ENCODE measurements around the gene ARMC9. TPM values are rescaled to one million over a fixed set of nuclear protein-coding genes. Genes with fewer than 3 reads are reported as not detected.

ARMC9 gene
- total RNA-seq, 2 experiments from 2014 or later = 2.3 to 2.5 TPM

GRCh38 chr2:231411237-231411636 lies 212.8 kb downstream of the ARMC9 start:
- H3K27ac Mint-ChIP-seq = no peak overlapping the region
- no peak for ATAC-seq
- ChIA-PET CTCF (interaction anchor here (0.8 to 3.5 kb wide), 15 partner anchors 12 to 309 kb away, joined by 3 to 19 read pairs (median 4); no protein-coding TSS in a partner anchor), POLR2A (interaction anchor here (0.6 kb wide), 1 partner anchor 41 kb away, joined by 3 read pairs; no protein-coding TSS in a partner anchor)
- peaks cover 6% of the 10 kb centered on the region for H3K9me3 Mint-ChIP-seq (ENCODE audit: low read depth)
- H3K27me3 Mint-ChIP-seq = peaks cover 30% of the 10 kb centered on the region
- peak overlapping the region; percentile 25 for H3K4me3 Mint-ChIP-seq
- peaks cover 5% of the 10 kb centered on the region for H3K36me3 Mint-ChIP-seq (ENCODE audit: low read depth)
- intact Hi-C loops (cut with DNase I, micrococcal nuclease) = loop anchor here (5.0 to 10.0 kb wide), 2 partner anchors 114 to 566 kb away; no protein-coding TSS in a partner anchor
- no peak for DNase-seq
- peaks cover 11% of the 10 kb centered on the region for H3K4me1 Mint-ChIP-seq

- H3K4me3 Mint-ChIP-seq = peak overlapping the region; percentile 25
- ChIA-PET POLR2A (no interaction called here), CTCF (interaction anchor here (0.8 to 3.5 kb wide), 17 partner anchors 11 to 310 kb away, joined by 3 to 19 read pairs (median 4); no protein-coding TSS in a partner anchor)
- ATAC-seq (peak; percentile 99), DNase-seq (peak; percentile 86)
- intact Hi-C loops (cut with DNase I, micrococcal nuclease) = loop anchor here (1.0 to 10.0 kb wide), 5 partner anchors 115 to 567 kb away; no protein-coding TSS in a partner anchor
- H3K4me1 Mint-ChIP-seq = peaks cover 6% of the 10 kb centered on the region
- H3K27me3 Mint-ChIP-seq = peaks cover 30% of the 10 kb centered on the region
- H3K36me3 Mint-ChIP-seq (ENCODE audit: low read depth) = peaks cover 5% of the 10 kb centered on the region
- H3K9me3 Mint-ChIP-seq (ENCODE audit: low read depth) = peaks cover 6% of the 10 kb centered on the region
- H3K27ac Mint-ChIP-seq = no peak overlapping the region
Measured at GRCh38 chr2:231411831-231412617, 213.6 kb downstream of the ARMC9 start.

GRCh38 chr2:231412618-231412963 lies 214.2 kb downstream of the ARMC9 start:
- no peak overlapping the region for H3K27ac Mint-ChIP-seq
- intact Hi-C loops (cut with DNase I, micrococcal nuclease) = loop anchor here (1.0 to 10.0 kb wide), 5 partner anchors 115 to 568 kb away; no protein-coding TSS in a partner anchor
- ChIA-PET POLR2A (no interaction called here), CTCF (interaction anchor here (0.8 to 3.5 kb wide), 13 partner anchors 11 to 309 kb away, joined by 3 to 19 read pairs (median 5); partner anchors contain the start of gene B3GNT7)
- peak overlapping the region; percentile 19 for H3K4me3 Mint-ChIP-seq
- H3K36me3 Mint-ChIP-seq (ENCODE audit: low read depth) = peaks cover 5% of the 10 kb centered on the region
- DNase-seq = no peak
- H3K27me3 Mint-ChIP-seq = peaks cover 30% of the 10 kb centered on the region
- H3K9me3 Mint-ChIP-seq (ENCODE audit: low read depth) = peaks cover 6% of the 10 kb centered on the region
- H3K4me1 Mint-ChIP-seq = peaks cover 6% of the 10 kb centered on the region
- no peak for ATAC-seq

DNA sequence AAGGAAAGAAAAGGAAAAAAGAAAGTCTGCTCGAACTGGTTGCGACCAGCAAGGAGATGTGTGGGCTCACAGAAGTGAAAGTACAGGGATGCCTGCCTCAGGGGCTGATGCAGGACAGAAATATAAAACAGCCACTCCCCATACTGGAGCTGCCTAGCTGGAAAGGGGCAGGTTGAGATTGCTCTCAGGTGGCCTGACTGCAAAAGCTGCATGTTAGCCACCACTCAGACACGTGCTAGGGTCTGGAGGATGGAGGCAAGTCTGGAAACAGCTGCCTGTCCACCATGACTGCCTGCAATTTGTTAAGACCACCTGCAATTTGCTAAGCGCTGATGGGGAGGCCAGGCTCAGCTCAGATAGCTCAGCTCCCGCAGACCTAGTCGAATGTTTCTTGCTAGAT lies 215.0 kb downstream of the ARMC9 start:
- Mint-ChIP-seq H3K4me3 (no peak overlapping the region), H3K36me3 (ENCODE audit: low read depth) (peaks cover 5% of the 10 kb centered on the region), H3K4me1 (peaks cover 6% of the 10 kb centered on the region), H3K27ac (no peak overlapping the region), H3K9me3 (ENCODE audit: low read depth) (peaks cover 6% of the 10 kb centered on the region), H3K27me3 (peaks cover 30% of the 10 kb centered on the region)
- CTCF ChIA-PET = interaction anchor here (0.9 to 3.5 kb wide), 6 partner anchors 12 to 310 kb away, joined by 3 to 19 read pairs (median 9); partner anchors contain the start of gene B3GNT7
- POLR2A ChIA-PET = interaction anchor here (0.7 kb wide), 1 partner anchor 41 kb away, joined by 3 read pairs; no protein-coding TSS in a partner anchor
- no peak for ATAC-seq
- intact Hi-C loops (cut with DNase I, micrococcal nuclease) = loop anchor here (5.0 to 10.0 kb wide), 2 partner anchors 116 to 569 kb away; no protein-coding TSS in a partner anchor
- DNase-seq = no peak

DNA sequence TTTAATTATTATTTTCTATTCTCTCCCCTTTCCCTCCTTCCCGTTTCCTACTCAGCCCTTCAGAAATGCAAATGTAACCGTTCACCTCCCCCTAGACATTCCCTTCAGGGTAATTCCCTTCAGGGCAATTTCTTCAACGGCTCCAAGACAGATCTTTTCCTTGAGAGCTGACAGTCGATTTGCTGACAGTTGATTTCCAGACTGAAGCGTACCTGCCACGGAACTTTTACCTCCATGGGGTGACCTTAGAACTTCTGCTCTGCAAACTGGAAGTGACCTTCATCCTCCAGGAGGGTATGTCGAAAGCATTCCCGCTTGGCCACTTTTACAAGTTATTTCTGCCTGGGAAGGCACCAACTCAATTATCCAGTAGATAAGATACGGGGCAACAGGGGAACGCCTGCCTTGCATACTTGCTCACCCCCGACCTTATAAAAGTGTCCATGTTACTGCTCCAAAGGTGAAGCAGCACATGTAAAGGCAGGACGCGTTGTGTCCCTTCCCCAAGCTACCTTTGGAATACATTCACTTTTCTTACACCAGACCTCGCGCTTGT lies 215.6 kb downstream of the ARMC9 start:
- H3K27ac Mint-ChIP-seq = no peak overlapping the region
- DNase-seq = no peak
- ChIA-PET POLR2A (interaction anchor here (0.7 kb wide), 1 partner anchor 41 kb away, joined by 3 read pairs; no protein-coding TSS in a partner anchor), CTCF (interaction anchor here (0.9 to 3.5 kb wide), 5 partner anchors 12 to 310 kb away, joined by 4 to 19 read pairs (median 13); partner anchors contain the start of gene B3GNT7)
- intact Hi-C loops (cut with DNase I, micrococcal nuclease) = loop anchor here (5.0 to 10.0 kb wide), 2 partner anchors 117 to 569 kb away; no protein-coding TSS in a partner anchor
- peaks cover 6% of the 10 kb centered on the region for H3K4me1 Mint-ChIP-seq
- H3K4me3 Mint-ChIP-seq = no peak overlapping the region
- H3K36me3 Mint-ChIP-seq (ENCODE audit: low read depth) = peaks cover 5% of the 10 kb centered on the region
- ATAC-seq = no peak
- H3K9me3 Mint-ChIP-seq (ENCODE audit: low read depth) = peaks cover 6% of the 10 kb centered on the region
- H3K27me3 Mint-ChIP-seq = peaks cover 28% of the 10 kb centered on the region

DNA sequence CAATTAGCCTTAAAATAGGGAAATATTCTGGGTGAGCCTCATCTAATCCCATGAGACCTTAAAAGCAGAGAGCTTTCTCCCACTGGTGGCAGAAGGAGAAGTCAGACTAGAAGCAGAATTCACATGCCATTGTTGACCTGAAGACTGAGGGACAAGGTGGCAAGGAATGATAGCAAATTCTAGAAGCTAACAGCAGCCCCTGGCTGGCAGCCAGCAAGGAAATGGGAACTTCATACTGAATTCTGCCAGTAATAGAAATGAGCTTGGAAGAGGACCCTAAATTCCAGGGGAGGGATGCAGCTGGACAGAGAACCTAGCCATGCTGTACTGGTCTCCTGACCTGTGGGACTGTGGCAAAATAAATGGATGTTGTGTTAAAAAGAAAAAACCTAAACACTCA lies 216.6 kb downstream of the ARMC9 start:
- POLR2A ChIA-PET = no interaction called here
- CTCF ChIA-PET = interaction anchor here (1.2 to 1.7 kb wide), 2 partner anchors 9 to 188 kb away, joined by 3 to 5 read pairs; no protein-coding TSS in a partner anchor
- no peak overlapping the region for H3K4me3 Mint-ChIP-seq
- intact Hi-C loops (cut with DNase I, micrococcal nuclease) = loop anchor here in 1 of 2 experiments (10.0 kb wide), 1 partner anchor 570 kb away; no protein-coding TSS in a partner anchor
- peaks cover 5% of the 10 kb centered on the region for H3K36me3 Mint-ChIP-seq (ENCODE audit: low read depth)
- no peak for DNase-seq
- no peak overlapping the region for H3K27ac Mint-ChIP-seq
- peaks cover 28% of the 10 kb centered on the region for H3K27me3 Mint-ChIP-seq
- H3K9me3 Mint-ChIP-seq (ENCODE audit: low read depth) = peaks cover 6% of the 10 kb centered on the region
- H3K4me1 Mint-ChIP-seq = peaks cover 6% of the 10 kb centered on the region
- no peak for ATAC-seq

GRCh38 chr2:231418820-231419640 lies 220.6 kb downstream of the ARMC9 start:
- DNase-seq = no peak
- ChIA-PET POLR2A (no interaction called here), CTCF (interaction anchor here (1.1 kb wide), 1 partner anchor 65 kb away, joined by 3 read pairs; no protein-coding TSS in a partner anchor)
- Mint-ChIP-seq H3K4me1 (no peaks in the 10 kb centered on the region), H3K27ac (no peak overlapping the region), H3K27me3 (peaks cover 12% of the 10 kb centered on the region), H3K36me3 (ENCODE audit: low read depth) (no peaks in the 10 kb centered on the region), H3K9me3 (ENCODE audit: low read depth) (no peaks in the 10 kb centered on the region), H3K4me3 (no peak overlapping the region)
- intact Hi-C loops (cut with DNase I, micrococcal nuclease) = loop anchor here in 1 of 2 experiments (10.0 kb wide), 1 partner anchor 574 kb away; no protein-coding TSS in a partner anchor
- ATAC-seq = no peak

GRCh38 chr2:231421051-231421580 lies 222.7 kb downstream of the ARMC9 start:
- Mint-ChIP-seq H3K27ac (no peak overlapping the region), H3K9me3 (ENCODE audit: low read depth) (no peaks in the 10 kb centered on the region), H3K4me3 (no peak overlapping the region), H3K36me3 (ENCODE audit: low read depth) (no peaks in the 10 kb centered on the region), H3K4me1 (peaks cover 11% of the 10 kb centered on the region), H3K27me3 (no peaks in the 10 kb centered on the region)
- POLR2A ChIA-PET = interaction anchor here (0.6 kb wide), 1 partner anchor 31 kb away, joined by 6 read pairs; no protein-coding TSS in a partner anchor
- ATAC-seq (no peak), DNase-seq (no peak)
- CTCF ChIA-PET = no interaction called here
- intact Hi-C loops (cut with DNase I, micrococcal nuclease) = no loop called here

DNA sequence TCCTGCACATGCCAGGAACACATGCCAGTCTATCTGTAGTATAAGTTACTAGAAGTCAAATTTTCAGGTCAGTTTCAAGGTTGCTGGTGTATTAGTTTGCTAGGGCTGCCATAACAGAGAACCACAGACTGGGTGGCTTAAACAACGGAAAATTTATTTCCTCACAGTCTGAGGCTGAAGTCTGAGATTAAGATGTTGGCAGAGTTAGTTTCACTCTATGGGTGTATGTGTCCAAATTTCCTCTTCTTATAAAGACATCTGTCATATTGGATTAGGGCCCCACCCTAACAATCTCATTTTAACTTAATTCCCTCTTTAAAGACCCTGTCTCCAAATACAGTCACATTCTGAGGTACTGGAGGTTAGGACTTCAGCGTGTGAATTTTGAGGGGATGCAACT lies 223.6 kb downstream of the ARMC9 start:
- Mint-ChIP-seq H3K27ac (no peak overlapping the region), H3K4me1 (peaks cover 20% of the 10 kb centered on the region), H3K36me3 (ENCODE audit: low read depth) (no peaks in the 10 kb centered on the region), H3K27me3 (no peaks in the 10 kb centered on the region), H3K9me3 (ENCODE audit: low read depth) (no peaks in the 10 kb centered on the region), H3K4me3 (no peak overlapping the region)
- ATAC-seq = no peak
- POLR2A ChIA-PET = no interaction called here
- CTCF ChIA-PET = interaction anchor here (0.7 to 1.0 kb wide), 2 partner anchors 17 to 526 kb away, joined by 3 read pairs; no protein-coding TSS in a partner anchor
- intact Hi-C loops (cut with DNase I, micrococcal nuclease) = no loop called here
- DNase-seq = no peak

DNA sequence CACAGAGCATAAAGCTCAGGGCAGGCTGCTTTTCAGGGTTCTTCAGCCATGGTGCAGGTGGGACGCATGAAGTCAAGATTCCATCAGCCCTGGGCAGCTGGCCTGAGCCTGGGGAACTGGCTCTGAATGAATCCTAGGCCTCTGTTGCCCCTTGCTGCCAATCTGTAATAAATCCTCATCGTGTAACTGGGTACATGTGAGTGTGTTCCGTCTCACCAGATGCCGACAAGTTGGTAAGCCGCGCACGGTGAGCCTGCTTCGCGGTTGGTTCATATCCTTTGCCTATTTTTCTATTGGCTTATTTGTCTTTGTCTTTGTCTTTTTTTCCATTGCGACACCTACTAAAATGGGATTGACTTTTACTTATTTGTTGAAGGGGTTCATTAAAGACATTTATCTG lies 224.7 kb downstream of the ARMC9 start:
- Mint-ChIP-seq H3K27me3 (no peaks in the 10 kb centered on the region), H3K36me3 (ENCODE audit: low read depth) (no peaks in the 10 kb centered on the region), H3K27ac (no peak overlapping the region), H3K4me3 (no peak overlapping the region), H3K4me1 (peaks cover 21% of the 10 kb centered on the region), H3K9me3 (ENCODE audit: low read depth) (no peaks in the 10 kb centered on the region)
- intact Hi-C loops (cut with DNase I, micrococcal nuclease) = no loop called here
- POLR2A ChIA-PET = no interaction called here
- DNase-seq (no peak), ATAC-seq (no peak)
- CTCF ChIA-PET = interaction anchor here (1.0 to 1.9 kb wide), 2 partner anchors 12 to 18 kb away, joined by 3 to 8 read pairs; no protein-coding TSS in a partner anchor

Measured in activated CD4-positive, alpha-beta T cell treated with anti-CD3 and anti-CD28 coated beads for 36 hours (primary cell).